T-cell (primary cell): ENCODE measurements around the gene SIGLEC9. TPM values are rescaled to one million over a fixed set of nuclear protein-coding genes. Genes with fewer than 3 reads are reported as not detected.

Source experiments
- ATAC-seq, 4 experiments: fragments of 200-7000 bp in 3 of 4; fragments of 150-1000 bp in 1 of 4; cut with Tn5 transposase; replicated peaks in 1 of 4; 1 replicate in 3 of 4; 2 replicates in 1 of 4; pipeline ENCODE4 v1.10.0; 2021; ENCODE audit warnings: moderate library complexity in 3 of 4, mild to moderate bottlenecking in 2 of 4, moderate number of reproducible peaks in 1 of 4
- CTCF ChIA-PET, 2 donors: fragments of 300-600 bp; sonication (Branson Sonifier 250); formaldehyde crosslinking; loops; one replicate each; lab custom pipeline; 2022; ENCODE audit warnings: antibody characterized with exemption in 2 of 2; lab: Charles Lee
- POLR2A ChIA-PET, 2 donors: fragments of 300-600 bp; sonication (Branson Sonifier 250); formaldehyde crosslinking; loops; one replicate each; lab custom pipeline; 2022; ENCODE audit warnings: antibody characterized with exemption in 2 of 2; lab: Charles Lee
- DNase-seq, 35 experiments: peaks; one replicate each; pipeline versions ENCODE4 v3.0.0 to v3.0.0-alpha.2; 2013 to 2023
- H3K27ac ChIP-seq: one replicate; pipeline ENCODE4 v1.5.1; 2013; ENCODE audit warnings: low read length
- H3K27me3 ChIP-seq, 2 experiments: replicated peaks in 1 of 2; 1 replicate in 1 of 2; 2 replicates in 1 of 2; pipeline versions ENCODE4 v1.6.1 to v1.7.0; 2013; ENCODE audit warnings: low read length in 1 of 2, mixed read lengths in 1 of 2; ENCODE audit not compliant: control insufficient read depth in 2 of 2, insufficient read depth in 2 of 2; ENCODE audit errors: extremely low read depth in 1 of 2
- H3K36me3 ChIP-seq, 2 donors: 1 replicate in 1 of 2; 2 replicates in 1 of 2; pipeline versions ENCODE4 v1.6.1 to v1.7.0; 2013; ENCODE audit warnings: low read length in 1 of 2; ENCODE audit not compliant: control insufficient read depth in 2 of 2, insufficient read depth in 1 of 2; ENCODE audit errors: extremely low read depth in 1 of 2
- H3K4me1 ChIP-seq, 2 experiments: 1 replicate in 1 of 2; 2 replicates in 1 of 2; pipeline versions ENCODE4 v1.6.1 to v1.7.0; 2013; ENCODE audit warnings: low read length in 2 of 2, mixed read lengths in 1 of 2; ENCODE audit not compliant: insufficient read depth in 2 of 2, control insufficient read depth in 1 of 2; ENCODE audit errors: extremely low read depth in 1 of 2
- H3K4me3 ChIP-seq, 2 donors: 1 replicate in 1 of 2; 2 replicates in 1 of 2; pipeline versions ENCODE4 v1.5.1 to v1.7.0; 2013; ENCODE audit warnings: mild to moderate bottlenecking in 2 of 2, low read length in 1 of 2, moderate library complexity in 1 of 2; ENCODE audit not compliant: control insufficient read depth in 1 of 2; ENCODE audit errors: extremely low read depth in 1 of 2
- H3K9me3 ChIP-seq: 2 replicates; pipeline ENCODE4 v1.7.0; 2013
- H3K27ac Mint-ChIP-seq, 2 donors: one replicate each; pipeline ENCODE4 v1.8.0; 2020 to 2021; ENCODE audit warnings: mild to moderate bottlenecking in 2 of 2, mixed read lengths in 2 of 2
- H3K27me3 Mint-ChIP-seq, 2 donors: one replicate each; pipeline ENCODE4 v1.8.0; 2021 to 2022; ENCODE audit warnings: mixed read lengths in 2 of 2
- H3K36me3 Mint-ChIP-seq: one replicate; pipeline ENCODE4 v1.8.0; 2021; ENCODE audit warnings: mixed read lengths
- H3K4me1 Mint-ChIP-seq, 3 donors: one replicate each; pipeline ENCODE4 v1.8.0; 2020 to 2022; ENCODE audit warnings: mixed read lengths in 3 of 3, mild to moderate bottlenecking in 1 of 3
- H3K4me3 Mint-ChIP-seq, 3 donors: one replicate each; pipeline ENCODE4 v1.8.0; 2020 to 2022; ENCODE audit warnings: mild to moderate bottlenecking in 3 of 3, mixed read lengths in 3 of 3, moderate library complexity in 3 of 3
- H3K9me3 Mint-ChIP-seq, 3 donors: one replicate each; pipeline ENCODE4 v1.8.0; 2020 to 2022; ENCODE audit warnings: mixed read lengths in 3 of 3
- WGBS: methylation state at CpG from one replicate; pipeline ENCODE4 v1.1.5; 2013; ENCODE audit warnings: missing lambda C conversion rate; ENCODE audit not compliant: insufficient coverage; 5-methylcytosine and 5-hydroxymethylcytosine counted together
- total RNA-seq, 35 experiments: library from RNA in 6 of 35; stranded (reverse) in 6 of 35; fragments of 120-200 nt in 1 of 35; gene quantifications; one replicate each; pipeline versions ENCODE4 v1.2.1 to v1.2.4 and lab custom pipeline; 2013 to 2026

SIGLEC9 gene
- total RNA-seq, 5 donors from 2014 or later (not counting 1 experiment from before 2014, with no cell fraction given) = 0.73 to 2.6 (median 1.6) TPM

- no peaks in the 10 kb centered on the region for H3K36me3 Mint-ChIP-seq
- ATAC-seq = no peak
- Histone ChIP-seq H3K4me1 (peaks cover 19 to 76% of the 10 kb centered on the region in 2 experiments), H3K4me3 (no peak overlapping the region), H3K9me3 (no peaks in the 10 kb centered on the region), H3K27me3 (peaks cover 0 to 2% of the 10 kb centered on the region in 2 experiments), H3K27ac (no peak overlapping the region), H3K36me3 (no peaks in the 10 kb centered on the region)
- H3K4me1 Mint-ChIP-seq = peaks cover 64 to 78% (median 77%) of the 10 kb centered on the region in 3 donors
- peak overlapping the region; percentile 77 to 79 for H3K27ac Mint-ChIP-seq
- CTCF ChIA-PET = interaction anchor here in 1 of 2 donors (0.6 kb wide), 1 partner anchor 1207 kb away, joined by 3 read pairs; no protein-coding TSS in a partner anchor
- POLR2A ChIA-PET = no interaction called here
- DNase-seq = no peak
- H3K27me3 Mint-ChIP-seq = peaks cover 0 to 7% of the 10 kb centered on the region in 2 donors
- no peak overlapping the region for H3K4me3 Mint-ChIP-seq
- no peaks in the 10 kb centered on the region for H3K9me3 Mint-ChIP-seq
- WGBS = 95% methylated on average over 2 of the region's 4 CpGs
Observed at GRCh38 chr19:51119101-51119500, 5.6 kb upstream of the SIGLEC9 start.

GRCh38 chr19:51119611-51120010, 5.1 kb upstream of the SIGLEC9 start:
- Mint-ChIP-seq H3K4me1 (peaks cover 69 to 78% (median 77%) of the 10 kb centered on the region in 3 donors), H3K9me3 (no peaks in the 10 kb centered on the region), H3K36me3 (no peaks in the 10 kb centered on the region), H3K27me3 (peaks cover 0 to 7% of the 10 kb centered on the region in 2 donors), H3K27ac (peak overlapping the region; percentile 67 to 69), H3K4me3 (no peak overlapping the region)
- 62% methylated on average over 5 of the region's 6 CpGs for WGBS
- no peak overlapping the region for H3K27ac ChIP-seq
- no peaks in the 10 kb centered on the region for H3K9me3 ChIP-seq
- H3K27me3 ChIP-seq = peaks cover 0 to 2% of the 10 kb centered on the region in 2 experiments
- peaks cover 21 to 77% of the 10 kb centered on the region in 2 experiments for H3K4me1 ChIP-seq
- H3K36me3 ChIP-seq = no peaks in the 10 kb centered on the region
- ChIA-PET POLR2A (no interaction called here), CTCF (no interaction called here)
- no peak overlapping the region for H3K4me3 ChIP-seq
- ATAC-seq = no peak
- DNase-seq = no peak

DNA sequence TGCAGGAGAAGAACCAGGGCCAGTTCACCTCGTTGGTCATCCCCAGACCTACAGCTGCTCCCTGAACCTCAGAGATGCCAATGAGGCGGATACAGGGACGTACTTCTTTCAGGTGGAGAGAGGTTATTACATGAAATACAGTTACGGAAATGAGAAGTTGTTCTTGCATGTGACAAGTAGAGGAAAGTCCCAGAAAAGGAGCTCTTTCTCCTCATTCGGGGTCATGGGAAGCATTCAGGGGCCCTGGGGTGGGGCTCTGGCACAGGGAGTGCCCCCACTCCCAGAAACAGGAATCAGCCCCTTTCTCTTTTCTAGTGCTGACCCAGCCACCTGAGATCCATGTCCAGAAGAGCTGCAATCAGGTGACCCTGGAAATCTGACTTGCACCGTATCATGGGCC, 4.5 kb upstream of the SIGLEC9 start:
- WGBS = 100% methylated on average over 3 of the region's 6 CpGs
- POLR2A ChIA-PET = no interaction called here
- peaks cover 75 to 78% (median 77%) of the 10 kb centered on the region in 3 donors for H3K4me1 Mint-ChIP-seq

GRCh38 chr19:51121257-51121656, 3.4 kb upstream of the SIGLEC9 start:
- no peaks in the 10 kb centered on the region for H3K36me3 ChIP-seq
- no peak for ATAC-seq
- no peak overlapping the region for H3K4me3 ChIP-seq
- Mint-ChIP-seq H3K4me3 (peak overlapping the region in 1 of 3 donors; percentile 77), H3K27ac (peak overlapping the region; percentile 75 to 97), H3K27me3 (peaks cover 0 to 3% of the 10 kb centered on the region in 2 donors), H3K9me3 (no peaks in the 10 kb centered on the region), H3K4me1 (peaks cover 74 to 75% (median 75%) of the 10 kb centered on the region in 3 donors), H3K36me3 (no peaks in the 10 kb centered on the region)
- ChIA-PET CTCF (interaction anchor here in 1 of 2 donors (1.1 kb wide), 1 partner anchor 14 kb away, joined by 4 read pairs; no protein-coding TSS in a partner anchor), POLR2A (no interaction called here)
- peaks cover 28 to 77% of the 10 kb centered on the region in 2 experiments for H3K4me1 ChIP-seq
- no peaks in the 10 kb centered on the region for H3K9me3 ChIP-seq
- no peak overlapping the region for H3K27ac ChIP-seq
- WGBS = 93% methylated on average over 3 of the region's 8 CpGs
- no peak for DNase-seq
- H3K27me3 ChIP-seq = no peaks in the 10 kb centered on the region

More for the DNA sequence above, 4.5 kb upstream of the SIGLEC9 start:
- peaks cover 0 to 2% of the 10 kb centered on the region in 2 experiments for H3K27me3 ChIP-seq
- CTCF ChIA-PET = interaction anchor here in 1 of 2 donors (1.1 kb wide), 1 partner anchor 15 kb away, joined by 4 read pairs; no protein-coding TSS in a partner anchor
- Mint-ChIP-seq H3K27ac (peak overlapping the region; percentile 67 to 69), H3K36me3 (no peaks in the 10 kb centered on the region), H3K4me3 (no peak overlapping the region), H3K9me3 (no peaks in the 10 kb centered on the region), H3K27me3 (peaks cover 0 to 7% of the 10 kb centered on the region in 2 donors)
- H3K36me3 ChIP-seq = no peaks in the 10 kb centered on the region
- no peak for ATAC-seq
- H3K4me1 ChIP-seq = peaks cover 25 to 77% of the 10 kb centered on the region in 2 experiments
- no peak overlapping the region for H3K27ac ChIP-seq
- no peak for DNase-seq
- no peak overlapping the region for H3K4me3 ChIP-seq
- H3K9me3 ChIP-seq = no peaks in the 10 kb centered on the region

GRCh38 chr19:51122112-51122981, 2.4 kb upstream of the SIGLEC9 start:
- WGBS = 95% methylated on average over 4 of the region's 22 CpGs
- CTCF ChIA-PET = no interaction called here
- no peaks in the 10 kb centered on the region for H3K36me3 Mint-ChIP-seq

DNA sequence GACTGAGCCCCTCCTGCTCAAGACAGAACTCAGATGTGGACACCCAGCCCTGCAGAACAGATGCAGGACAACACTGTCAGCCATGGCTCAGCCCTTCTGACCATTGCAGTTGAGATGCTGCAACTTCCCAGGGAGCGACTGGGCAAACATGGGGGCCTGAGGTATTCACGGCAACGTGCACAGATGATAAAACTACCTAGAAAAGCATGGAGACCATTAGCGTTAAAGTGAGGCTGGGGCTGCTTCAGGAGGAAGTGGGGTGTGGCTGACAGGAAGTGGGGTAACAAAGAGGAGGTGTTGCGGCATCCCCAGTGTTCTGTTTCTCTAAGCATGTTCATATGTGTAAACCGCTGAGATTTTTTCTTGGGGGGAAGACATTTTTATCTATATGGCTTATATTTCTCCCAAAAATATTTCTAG, 1.3 kb upstream of the SIGLEC9 start:
- CTCF ChIA-PET = no interaction called here
- Histone ChIP-seq H3K27ac (peak overlapping the region; percentile 73), H3K36me3 (no peaks in the 10 kb centered on the region), H3K4me3 (peak overlapping the region in 1 of 2 donors; percentile 11), H3K4me1 (peaks cover 40 to 89% of the 10 kb centered on the region in 2 experiments), H3K27me3 (no peaks in the 10 kb centered on the region), H3K9me3 (no peaks in the 10 kb centered on the region)
- Mint-ChIP-seq H3K9me3 (no peaks in the 10 kb centered on the region), H3K27ac (peak overlapping the region; percentile 93 to 97), H3K27me3 (peaks cover 0 to 2% of the 10 kb centered on the region in 2 donors), H3K4me1 (peaks cover 81 to 82% (median 82%) of the 10 kb centered on the region in 3 donors), H3K36me3 (no peaks in the 10 kb centered on the region), H3K4me3 (peak overlapping the region; percentile 42 to 77 (median 59))
- WGBS = 0% methylated on average over 3 of the region's 6 CpGs
- POLR2A ChIA-PET = no interaction called here
- peak in 34 of 35 experiments; percentile 33 to 75 (median 62) for DNase-seq
- ATAC-seq = peak; percentile 87 to 99 (median 95)

More at GRCh38 chr19:51122112-51122981, 2.4 kb upstream of the SIGLEC9 start:
- Histone ChIP-seq H3K36me3 (no peaks in the 10 kb centered on the region), H3K9me3 (no peaks in the 10 kb centered on the region), H3K4me1 (peaks cover 30 to 78% of the 10 kb centered on the region in 2 experiments), H3K4me3 (peak overlapping the region in 1 of 2 donors; percentile 11), H3K27me3 (no peaks in the 10 kb centered on the region), H3K27ac (peak overlapping the region; percentile 73)
- H3K27ac Mint-ChIP-seq = peak overlapping the region; percentile 93 to 97
- ATAC-seq (no peak), DNase-seq (peak in 1 of 35 experiments; percentile 20)
- POLR2A ChIA-PET = no interaction called here
- H3K4me3 Mint-ChIP-seq = peak overlapping the region in 1 of 3 donors; percentile 77
- peaks cover 74 to 75% (median 75%) of the 10 kb centered on the region in 3 donors for H3K4me1 Mint-ChIP-seq
- H3K27me3 Mint-ChIP-seq = peaks cover 0 to 2% of the 10 kb centered on the region in 2 donors
- no peaks in the 10 kb centered on the region for H3K9me3 Mint-ChIP-seq
